ENCODE measurements around the gene MFN2.
"Not testable (repeated sequence)": the region's sequence is repeated elsewhere in the genome, so short reads cannot be mapped to it uniquely, and the experiment has no call there.

The MFN2 gene

GRCh38 chr1:12031039-12031980 lies 51.1 kb downstream of the MFN2 start:
- no peak overlapping the region for H3K18ac ChIP-seq (ENCODE audit: low read length)
- no peak overlapping the region for H3K9ac ChIP-seq (ENCODE audit: low read length)
- H2AK5ac ChIP-seq (ENCODE audit: low read length): no peak overlapping the region
- H4K91ac ChIP-seq (ENCODE audit: low read depth, low read length): no peak overlapping the region
- no peak overlapping the region for H3K27ac ChIP-seq (ENCODE audit: low read depth, low read length)
- no peaks in the 10 kb centered on the region for H3K27me3 ChIP-seq (ENCODE audit: insufficient read depth, low read length)
- no peak overlapping the region for H3K4me3 ChIP-seq (ENCODE audit: low read depth, low read length)
- no peak overlapping the region for H2BK120ac ChIP-seq (ENCODE audit: insufficient read depth, low read length, poor library complexity)
- H2AFZ ChIP-seq (ENCODE audit: insufficient read depth, low read length, poor library complexity): no peak overlapping the region
- H3K36me3 ChIP-seq (ENCODE audit: control insufficient read depth in 1 of 2, insufficient read depth in 2 of 2, low read length in 2 of 2): peaks cover 49 to 55% of the 10 kb centered on the region in 2 experiments
- no peak overlapping the region for H3K23ac ChIP-seq (ENCODE audit: low read length)
- H4K8ac ChIP-seq (ENCODE audit: low read depth, low read length): no peak overlapping the region
- no peak overlapping the region for H3K4ac ChIP-seq (ENCODE audit: low read depth, low read length)
- no peak overlapping the region for H2BK12ac ChIP-seq (ENCODE audit: low read length)
- no peak overlapping the region for H3K14ac ChIP-seq (ENCODE audit: low read length)
- no peak overlapping the region for H3K4me2 ChIP-seq (ENCODE audit: low read length)
- H3K9me3 ChIP-seq (ENCODE audit: insufficient read depth, low read depth, low read length): peaks cover 1% of the 10 kb centered on the region
- DNase-seq: peak; percentile 45 to 72
- no peak overlapping the region for H4K12ac ChIP-seq (ENCODE audit: low read depth, low read length)
- no peaks in the 10 kb centered on the region for H3K4me1 ChIP-seq (ENCODE audit: control insufficient read depth in 1 of 2, insufficient read depth in 2 of 2, low read length in 2 of 2)
- H3K79me1 ChIP-seq (ENCODE audit: low read length): no peaks in the 10 kb centered on the region
- no peaks in the 10 kb centered on the region for H3K79me2 ChIP-seq (ENCODE audit: control insufficient read depth, insufficient read depth, low read length, poor library complexity)
- no peak overlapping the region for H2BK5ac ChIP-seq (ENCODE audit: low read depth, low read length, poor library complexity)
- no CpG with 5 or more reads among the region's 20 CpGs for WGBS (ENCODE audit: extremely low coverage, insufficient coverage, insufficient read length)

GRCh38 chr1:12032161-12032621 lies 51.9 kb downstream of the MFN2 start:
- Histone ChIP-seq H2AK5ac (ENCODE audit: low read length) (no peak overlapping the region), H3K4ac (ENCODE audit: low read depth, low read length) (no peak overlapping the region), H2BK120ac (ENCODE audit: insufficient read depth, low read length, poor library complexity) (no peak overlapping the region), H3K27ac (ENCODE audit: low read depth, low read length) (no peak overlapping the region), H2AFZ (ENCODE audit: insufficient read depth, low read length, poor library complexity) (no peak overlapping the region), H3K36me3 (ENCODE audit: control insufficient read depth in 1 of 2, insufficient read depth in 2 of 2, low read length in 2 of 2) (peaks cover 43 to 47% of the 10 kb centered on the region in 2 experiments), H3K9ac (ENCODE audit: low read length) (no peak overlapping the region), H3K79me1 (ENCODE audit: low read length) (no peaks in the 10 kb centered on the region), H3K4me2 (ENCODE audit: low read length) (no peak overlapping the region), H2BK12ac (ENCODE audit: low read length) (no peak overlapping the region), H3K14ac (ENCODE audit: low read length) (no peak overlapping the region), H4K91ac (ENCODE audit: low read depth, low read length) (no peak overlapping the region), H4K12ac (ENCODE audit: low read depth, low read length) (no peak overlapping the region), H3K27me3 (ENCODE audit: insufficient read depth, low read length) (no peaks in the 10 kb centered on the region), H3K79me2 (ENCODE audit: control insufficient read depth, insufficient read depth, low read length, poor library complexity) (no peaks in the 10 kb centered on the region), H4K8ac (ENCODE audit: low read depth, low read length) (no peak overlapping the region), H3K23ac (ENCODE audit: low read length) (no peak overlapping the region), H3K4me3 (ENCODE audit: low read depth, low read length) (no peak overlapping the region), H2BK5ac (ENCODE audit: low read depth, low read length, poor library complexity) (no peak overlapping the region), H3K9me3 (ENCODE audit: insufficient read depth, low read depth, low read length) (peaks cover 1% of the 10 kb centered on the region), H3K18ac (ENCODE audit: low read length) (no peak overlapping the region), H3K4me1 (ENCODE audit: control insufficient read depth in 1 of 2, insufficient read depth in 2 of 2, low read length in 2 of 2) (no peaks in the 10 kb centered on the region)
- WGBS (ENCODE audit: extremely low coverage, insufficient coverage, insufficient read length): no CpG with 5 or more reads among the region's 10 CpGs
- peak in 1 of 2 donors; percentile 7 for DNase-seq

GRCh38 chr1:12033441-12033840 lies 53.2 kb downstream of the MFN2 start:
- not testable (repeated sequence) for H3K4me2 ChIP-seq (ENCODE audit: low read length); H2BK120ac ChIP-seq (ENCODE audit: insufficient read depth, low read length, poor library complexity); H3K9me3 ChIP-seq (ENCODE audit: insufficient read depth, low read depth, low read length); H3K18ac ChIP-seq (ENCODE audit: low read length); H2BK12ac ChIP-seq (ENCODE audit: low read length); H3K79me2 ChIP-seq (ENCODE audit: control insufficient read depth, insufficient read depth, low read length, poor library complexity); H3K14ac ChIP-seq (ENCODE audit: low read length); H3K9ac ChIP-seq (ENCODE audit: low read length); H2BK5ac ChIP-seq (ENCODE audit: low read depth, low read length, poor library complexity); H4K8ac ChIP-seq (ENCODE audit: low read depth, low read length); DNase-seq; H3K4me1 ChIP-seq (ENCODE audit: control insufficient read depth in 1 of 2, insufficient read depth in 2 of 2, low read length in 2 of 2); H3K4me3 ChIP-seq (ENCODE audit: low read depth, low read length); H4K91ac ChIP-seq (ENCODE audit: low read depth, low read length); H2AK5ac ChIP-seq (ENCODE audit: low read length); H3K4ac ChIP-seq (ENCODE audit: low read depth, low read length); H3K27me3 ChIP-seq (ENCODE audit: insufficient read depth, low read length); H3K23ac ChIP-seq (ENCODE audit: low read length); H3K27ac ChIP-seq (ENCODE audit: low read depth, low read length); H3K79me1 ChIP-seq (ENCODE audit: low read length); H4K12ac ChIP-seq (ENCODE audit: low read depth, low read length); H2AFZ ChIP-seq (ENCODE audit: insufficient read depth, low read length, poor library complexity)
- peaks cover 36 to 37% of the 10 kb centered on the region in 2 experiments for H3K36me3 ChIP-seq (ENCODE audit: control insufficient read depth in 1 of 2, insufficient read depth in 2 of 2, low read length in 2 of 2)
- WGBS (ENCODE audit: extremely low coverage, insufficient coverage, insufficient read length): no CpG with 5 or more reads among the region's 5 CpGs

GRCh38 chr1:12034381-12034801 lies 54.1 kb downstream of the MFN2 start:
- H2AK5ac ChIP-seq (ENCODE audit: low read length): no peak overlapping the region
- no peak for DNase-seq
- H3K4ac ChIP-seq (ENCODE audit: low read depth, low read length): no peak overlapping the region
- H3K79me1 ChIP-seq (ENCODE audit: low read length): no peaks in the 10 kb centered on the region
- H3K4me2 ChIP-seq (ENCODE audit: low read length): no peak overlapping the region
- H3K4me1 ChIP-seq (ENCODE audit: control insufficient read depth in 1 of 2, insufficient read depth in 2 of 2, low read length in 2 of 2): peaks cover 2 to 4% of the 10 kb centered on the region in 2 experiments
- peaks cover 26 to 29% of the 10 kb centered on the region in 2 experiments for H3K36me3 ChIP-seq (ENCODE audit: control insufficient read depth in 1 of 2, insufficient read depth in 2 of 2, low read length in 2 of 2)
- no peak overlapping the region for H4K91ac ChIP-seq (ENCODE audit: low read depth, low read length)
- no peaks in the 10 kb centered on the region for H3K27me3 ChIP-seq (ENCODE audit: insufficient read depth, low read length)
- H3K14ac ChIP-seq (ENCODE audit: low read length): no peak overlapping the region
- no peak overlapping the region for H2BK120ac ChIP-seq (ENCODE audit: insufficient read depth, low read length, poor library complexity)
- no peak overlapping the region for H3K23ac ChIP-seq (ENCODE audit: low read length)
- H3K4me3 ChIP-seq (ENCODE audit: low read depth, low read length): no peak overlapping the region
- no peak overlapping the region for H4K8ac ChIP-seq (ENCODE audit: low read depth, low read length)
- H2BK12ac ChIP-seq (ENCODE audit: low read length): no peak overlapping the region
- no peak overlapping the region for H2AFZ ChIP-seq (ENCODE audit: insufficient read depth, low read length, poor library complexity)
- no peak overlapping the region for H3K18ac ChIP-seq (ENCODE audit: low read length)
- H2BK5ac ChIP-seq (ENCODE audit: low read depth, low read length, poor library complexity): no peak overlapping the region
- no peak overlapping the region for H3K9ac ChIP-seq (ENCODE audit: low read length)
- no CpG with 5 or more reads among the region's 7 CpGs for WGBS (ENCODE audit: extremely low coverage, insufficient coverage, insufficient read length)
- no peak overlapping the region for H4K12ac ChIP-seq (ENCODE audit: low read depth, low read length)
- H3K79me2 ChIP-seq (ENCODE audit: control insufficient read depth, insufficient read depth, low read length, poor library complexity): no peaks in the 10 kb centered on the region
- no peak overlapping the region for H3K27ac ChIP-seq (ENCODE audit: low read depth, low read length)
- peaks cover 3% of the 10 kb centered on the region for H3K9me3 ChIP-seq (ENCODE audit: insufficient read depth, low read depth, low read length)
